ENCODE data around the gene RALGAPA1.
"Not testable (repeated sequence)": the region's sequence is repeated elsewhere in the genome, so short reads cannot be mapped to it uniquely, and the experiment has no call there.

RALGAPA1 gene

DNA sequence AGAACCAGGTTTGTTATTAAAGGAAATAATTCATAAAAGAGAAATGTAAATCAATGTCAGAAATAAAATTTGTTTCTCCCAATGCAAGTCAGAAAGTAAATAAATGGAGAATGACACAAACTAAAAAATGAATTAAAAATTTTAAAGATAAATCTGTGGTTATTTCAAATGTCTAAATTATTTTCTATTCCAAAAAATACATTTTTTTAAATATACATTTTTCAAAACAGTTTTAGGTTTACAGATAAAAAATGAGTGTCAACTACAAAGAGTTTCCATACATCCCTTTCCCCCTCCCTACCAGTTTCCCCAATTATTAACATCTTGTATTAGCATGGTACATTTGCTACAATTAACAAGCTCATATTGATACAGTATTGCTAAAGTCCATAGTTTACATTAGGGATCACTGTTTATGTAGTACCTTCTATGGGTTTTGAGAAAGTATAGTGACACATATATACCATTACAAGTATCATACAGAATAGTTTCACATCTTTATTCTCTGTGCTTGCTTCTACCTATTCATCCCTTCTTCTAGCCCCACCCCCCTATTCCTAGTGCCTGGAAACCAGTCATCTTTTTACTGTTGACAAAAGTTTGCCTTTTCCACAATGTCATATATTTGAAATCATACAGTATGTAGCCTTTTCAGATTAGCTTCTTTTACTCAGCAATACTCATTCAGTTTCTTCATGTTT lies 104.2 kb downstream of the RALGAPA1 start:
- in situ Hi-C loops (cut with MboI; ENCODE audit: low sequenced_read_pairs) = no loop called here

GRCh38 chr14:35701531-35701930 lies 107.6 kb downstream of the RALGAPA1 start:
- in situ Hi-C loops (cut with MboI; ENCODE audit: low sequenced_read_pairs) = no loop called here

- in situ Hi-C loops (cut with MboI; ENCODE audit: low sequenced_read_pairs) = no loop called here
Measured at GRCh38 chr14:35699791-35700444, 109.2 kb downstream of the RALGAPA1 start.

DNA sequence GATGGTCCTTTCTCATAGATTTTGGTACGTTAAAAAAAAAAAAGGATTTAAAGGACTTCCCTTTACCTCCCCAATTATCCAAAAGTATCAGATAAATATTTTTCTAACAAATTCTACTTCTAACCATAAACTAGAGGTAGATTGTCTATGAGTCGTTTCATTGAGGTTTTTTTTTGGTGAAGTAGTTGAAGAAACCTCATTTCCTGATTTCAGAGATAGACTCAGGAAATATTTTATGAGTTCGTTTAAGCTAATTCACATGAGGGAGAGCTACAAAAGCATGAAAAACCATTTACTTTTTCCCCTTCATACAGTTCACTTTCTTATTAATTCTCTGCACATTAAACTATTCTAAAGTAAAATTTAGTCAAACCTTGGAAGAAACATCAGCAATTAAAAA lies 112.5 kb downstream of the RALGAPA1 start:
- in situ Hi-C loops (cut with MboI; ENCODE audit: low sequenced_read_pairs) = no loop called here

DNA sequence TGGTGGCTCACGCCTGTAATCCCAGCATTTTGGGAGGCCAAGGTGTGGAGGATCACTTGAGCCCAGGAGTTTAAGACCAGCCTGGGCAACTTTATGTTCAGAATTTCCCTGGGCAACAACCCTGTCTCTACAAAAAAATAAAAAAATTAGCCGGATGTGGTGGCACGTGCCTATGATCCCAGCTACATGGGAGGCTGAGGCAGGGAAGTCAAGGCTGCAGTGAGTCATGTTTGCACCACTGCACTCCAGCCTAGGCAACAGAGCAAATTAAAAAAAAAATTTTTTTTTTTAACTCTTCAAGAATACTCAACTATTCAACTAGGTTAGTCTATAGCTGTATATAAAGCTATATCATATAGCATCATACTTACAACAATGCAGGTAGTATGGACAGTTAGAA lies 113.0 kb downstream of the RALGAPA1 start:
- in situ Hi-C loops (cut with MboI; ENCODE audit: low sequenced_read_pairs) = no loop called here

- in situ Hi-C loops (cut with MboI; ENCODE audit: low sequenced_read_pairs) = no loop called here
Measured at GRCh38 chr14:35695647-35696046, 113.4 kb downstream of the RALGAPA1 start.

GRCh38 chr14:35695072-35695471 lies 114.0 kb downstream of the RALGAPA1 start:
- in situ Hi-C loops (cut with MboI; ENCODE audit: low sequenced_read_pairs) = no loop called here

DNA sequence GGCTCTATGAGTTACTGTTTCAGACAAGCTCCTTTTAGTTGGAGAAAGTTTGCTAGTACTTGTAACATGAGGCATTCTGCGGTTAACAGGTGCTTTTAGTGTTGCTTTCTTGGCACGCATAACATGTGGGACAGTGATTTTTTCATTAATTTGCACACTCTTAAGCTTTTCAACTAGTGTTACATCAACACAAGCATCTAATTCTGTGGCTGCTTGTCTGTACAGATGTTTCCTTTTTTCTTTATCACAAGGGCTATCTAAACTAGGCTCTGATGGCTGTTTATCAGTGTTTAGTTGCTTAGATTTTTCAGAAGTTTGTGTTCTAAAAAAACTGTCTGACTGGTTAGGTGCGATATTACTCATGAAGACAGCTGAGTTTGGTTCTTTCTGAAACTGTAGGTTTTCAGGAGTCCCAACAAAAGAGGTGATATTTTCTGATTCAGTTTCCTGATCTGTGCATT lies 120.1 kb downstream of the RALGAPA1 start:
- in situ Hi-C loops (cut with MboI; ENCODE audit: low sequenced_read_pairs) = no loop called here

- in situ Hi-C loops (cut with MboI; ENCODE audit: low sequenced_read_pairs) = no loop called here
Measured at GRCh38 chr14:35688126-35688826, 120.8 kb downstream of the RALGAPA1 start.

GRCh38 chr14:35687335-35687939 lies 121.7 kb downstream of the RALGAPA1 start:
- in situ Hi-C loops (cut with MboI; ENCODE audit: low sequenced_read_pairs) = no loop called here

DNA sequence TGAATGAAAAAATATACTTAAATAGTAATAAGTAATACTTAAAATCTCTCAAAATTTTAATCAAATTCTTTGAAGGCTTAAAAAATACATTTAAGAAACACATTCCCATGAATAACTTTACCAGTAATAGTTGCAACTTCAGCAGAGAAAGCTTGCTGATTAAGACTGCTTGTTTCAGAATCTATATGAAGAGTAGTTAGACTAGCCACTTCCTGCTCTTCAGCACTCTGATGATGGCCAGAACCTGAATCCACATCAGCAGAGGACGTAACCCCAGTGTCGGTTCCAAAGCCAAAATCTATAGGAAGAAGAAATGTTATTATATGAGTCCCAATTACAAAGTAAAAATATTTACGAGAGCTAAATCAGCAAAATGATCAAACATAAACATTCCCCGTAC lies 125.4 kb downstream of the RALGAPA1 start:
- in situ Hi-C loops (cut with MboI; ENCODE audit: low sequenced_read_pairs) = not testable (repeated sequence)

DNA sequence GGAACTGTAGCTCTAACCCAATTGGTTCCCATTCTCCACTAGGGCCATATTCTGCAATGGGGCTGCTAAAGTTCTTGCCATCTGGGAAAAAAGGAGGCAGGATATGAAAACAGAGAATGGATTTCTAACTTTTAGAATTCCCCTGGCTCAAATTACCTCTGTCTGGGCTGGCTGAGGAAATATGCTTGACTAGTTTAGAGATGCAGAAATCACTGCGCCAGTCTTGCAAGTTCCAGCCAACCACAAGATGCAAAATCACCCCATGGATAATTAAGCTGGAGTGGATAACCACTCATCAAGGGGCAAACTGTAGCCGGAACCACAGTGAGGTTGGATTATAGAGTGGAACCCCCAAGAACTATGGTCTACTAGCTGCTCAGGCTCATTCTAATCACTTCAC lies 126.3 kb downstream of the RALGAPA1 start:
- in situ Hi-C loops (cut with MboI; ENCODE audit: low sequenced_read_pairs) = no loop called here

DNA sequence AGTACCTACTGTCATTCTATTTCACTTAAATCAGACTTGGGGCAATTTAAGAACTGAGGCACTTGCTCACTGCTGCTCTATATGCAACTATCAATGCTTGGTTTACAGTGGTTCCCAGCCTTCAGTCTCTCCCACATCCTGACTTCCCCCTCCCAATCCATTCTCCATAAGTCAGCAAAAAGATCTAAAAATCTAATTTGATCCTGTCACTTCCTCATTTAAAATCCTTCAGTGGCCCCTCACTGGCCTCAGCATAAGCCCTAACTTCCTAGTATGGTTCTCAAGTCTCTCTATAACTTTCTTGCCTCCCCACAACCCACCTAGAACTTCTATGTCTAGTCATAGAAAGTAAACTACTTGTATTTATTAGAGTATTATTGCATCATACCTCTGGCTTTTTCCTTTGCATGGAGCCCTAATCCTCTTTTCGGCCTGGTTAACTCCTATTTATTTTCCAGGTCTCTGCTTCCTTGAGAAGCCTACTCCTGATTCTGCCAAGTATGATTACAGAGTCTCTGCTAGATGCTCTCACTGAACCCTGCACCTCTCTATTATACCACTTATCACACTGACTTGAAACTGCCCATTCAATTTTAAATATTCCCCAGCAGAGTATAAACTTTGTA lies 130.6 kb downstream of the RALGAPA1 start:
- in situ Hi-C loops (cut with MboI; ENCODE audit: low sequenced_read_pairs) = no loop called here

DNA sequence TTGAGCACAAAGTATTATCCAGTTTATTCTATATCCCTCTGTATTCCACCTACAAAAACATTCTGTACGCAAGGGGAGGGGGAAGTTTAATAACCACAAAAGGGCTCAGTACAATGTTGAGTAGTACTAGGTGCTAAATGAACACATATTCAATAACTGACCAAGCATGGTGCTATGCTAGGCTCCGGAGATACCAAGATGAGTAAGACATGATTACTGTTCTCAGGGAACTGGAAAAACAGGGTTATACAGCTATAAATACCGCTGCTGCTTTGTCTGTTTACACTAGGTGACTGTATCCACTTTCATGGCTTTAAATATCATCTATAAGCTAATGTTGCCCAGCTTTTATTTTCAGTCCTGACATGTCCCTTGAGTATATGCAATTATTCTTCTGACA lies 139.3 kb downstream of the RALGAPA1 start:
- in situ Hi-C loops (cut with MboI; ENCODE audit: low sequenced_read_pairs) = no loop called here

DNA sequence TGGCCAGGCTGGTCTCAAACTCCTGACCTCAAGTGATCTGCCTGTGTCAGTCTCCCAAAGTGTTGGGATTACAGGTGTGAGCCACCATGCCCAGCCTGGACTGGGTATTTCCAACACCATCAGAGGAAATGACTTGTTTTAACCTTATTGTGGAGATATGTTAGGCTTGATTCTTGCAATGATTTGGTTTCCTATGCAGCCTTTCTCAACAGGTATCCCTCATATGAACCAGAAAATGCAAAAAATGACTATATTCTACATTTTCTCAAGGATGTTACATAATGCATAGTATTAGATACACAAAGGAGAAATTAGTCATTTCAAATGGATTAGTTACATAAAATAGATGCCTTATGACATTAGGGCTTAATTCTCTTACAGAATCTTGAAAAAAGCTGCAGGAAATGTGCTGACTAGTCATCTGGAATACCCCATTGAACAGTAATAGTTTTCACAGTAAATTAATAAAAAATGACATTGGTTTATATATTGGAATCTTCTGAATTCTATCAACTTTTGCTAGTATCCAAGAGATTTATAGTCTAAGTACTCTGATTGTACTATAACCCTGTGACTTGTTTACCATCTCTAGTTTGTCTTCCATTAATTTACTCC lies 142.6 kb downstream of the RALGAPA1 start:
- in situ Hi-C loops (cut with MboI; ENCODE audit: low sequenced_read_pairs) = no loop called here

- in situ Hi-C loops (cut with MboI; ENCODE audit: low sequenced_read_pairs) = no loop called here
Measured at GRCh38 chr14:35661875-35662274, 147.2 kb downstream of the RALGAPA1 start.

DNA sequence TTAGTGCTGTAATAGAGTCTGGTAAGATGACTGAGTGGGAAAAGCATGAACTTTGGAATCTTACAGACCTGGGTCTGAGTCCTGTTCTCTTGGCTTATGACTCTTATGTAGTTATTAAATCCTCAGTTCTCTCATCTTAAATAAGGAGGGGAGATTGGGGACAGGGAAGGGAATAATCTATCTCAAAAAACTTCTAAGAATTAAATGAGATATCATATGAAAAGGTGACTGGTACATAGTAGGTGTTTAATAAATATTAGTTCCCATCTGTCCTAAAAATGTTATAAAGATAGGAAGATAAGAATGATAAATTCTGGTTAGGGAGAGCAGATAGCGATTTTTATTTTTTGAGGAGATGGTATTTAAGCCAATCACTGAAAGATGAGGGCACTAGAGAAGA lies 156.1 kb downstream of the RALGAPA1 start:
- in situ Hi-C loops (cut with MboI; ENCODE audit: low sequenced_read_pairs) = no loop called here

GRCh38 chr14:35643513-35643912 lies 165.6 kb downstream of the RALGAPA1 start:
- in situ Hi-C loops (cut with MboI; ENCODE audit: low sequenced_read_pairs) = no loop called here

- in situ Hi-C loops (cut with MboI; ENCODE audit: low sequenced_read_pairs) = no loop called here
Measured at GRCh38 chr14:35637851-35638250, 171.2 kb downstream of the RALGAPA1 start.

DNA sequence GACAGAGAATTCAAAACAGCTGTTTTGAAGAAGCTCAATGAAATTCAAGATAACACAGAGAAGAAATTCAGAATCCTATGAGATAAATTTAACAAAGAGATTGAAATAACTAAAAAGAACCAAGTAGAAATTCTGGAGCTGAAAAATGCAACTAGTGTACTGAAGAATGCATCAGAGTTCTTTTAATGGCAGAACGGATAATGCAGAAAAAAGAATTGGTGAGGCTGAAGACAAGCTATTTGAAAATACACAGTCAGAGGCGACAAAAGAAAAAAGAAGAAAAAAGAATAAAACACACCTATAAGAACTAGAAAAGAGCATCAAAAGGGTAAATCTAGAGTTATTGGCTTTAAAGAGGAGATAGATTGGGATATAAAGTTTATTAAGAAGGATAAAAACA lies 171.8 kb downstream of the RALGAPA1 start:
- in situ Hi-C loops (cut with MboI; ENCODE audit: low sequenced_read_pairs) = no loop called here

- in situ Hi-C loops (cut with MboI; ENCODE audit: low sequenced_read_pairs) = no loop called here
Measured at GRCh38 chr14:35632676-35633075, 176.4 kb downstream of the RALGAPA1 start.
